ENCODE results near the gene TRAK1.

The TRAK1 gene

GRCh38 chr3:42119561-42120355 lies 28.6 kb downstream of the TRAK1 start:
- intact Hi-C loops (cut with DNase I), result loop anchor here (2.0 to 5.0 kb wide), 2 partner anchors 109 to 323 kb away; no protein-coding TSS in a partner anchor
- DNase-seq, result no peak

GRCh38 chr3:42120866-42121265 lies 29.7 kb downstream of the TRAK1 start:
- no peak for DNase-seq
- intact Hi-C loops (cut with DNase I), result no loop called here

GRCh38 chr3:42122261-42123011 lies 31.3 kb downstream of the TRAK1 start:
- DNase-seq, result peak in 4 of 10 donors; percentile 47 to 89 (median 68)
- intact Hi-C loops (cut with DNase I), result no loop called here

- DNase-seq, result no peak
- intact Hi-C loops (cut with DNase I), result no loop called here
Measured at GRCh38 chr3:42123012-42123581, 31.9 kb downstream of the TRAK1 start.

- no peak for DNase-seq
- intact Hi-C loops (cut with DNase I), result no loop called here
Measured at GRCh38 chr3:42123824-42124658, 32.9 kb downstream of the TRAK1 start.

- DNase-seq, result no peak
- intact Hi-C loops (cut with DNase I), result no loop called here
Measured at GRCh38 chr3:42127226-42127625, 36.1 kb downstream of the TRAK1 start.

GRCh38 chr3:42128526-42128925 lies 37.4 kb downstream of the TRAK1 start:
- no peak for DNase-seq
- intact Hi-C loops (cut with DNase I), result no loop called here

- DNase-seq, result no peak
- intact Hi-C loops (cut with DNase I), result no loop called here
Measured at GRCh38 chr3:42129014-42129953, 38.1 kb downstream of the TRAK1 start.

- intact Hi-C loops (cut with DNase I), result no loop called here
- DNase-seq, result no peak
Measured at GRCh38 chr3:42130007-42130328, 38.8 kb downstream of the TRAK1 start.

- intact Hi-C loops (cut with DNase I), result no loop called here
- DNase-seq, result no peak
Measured at GRCh38 chr3:42130329-42131070, 39.3 kb downstream of the TRAK1 start.

GRCh38 chr3:42133500-42134298 lies 42.5 kb downstream of the TRAK1 start:
- no peak for DNase-seq
- intact Hi-C loops (cut with DNase I), result no loop called here

- DNase-seq, result no peak
- intact Hi-C loops (cut with DNase I), result no loop called here
Measured at GRCh38 chr3:42134867-42135464, 43.8 kb downstream of the TRAK1 start.

- peak in 1 of 10 donors; percentile 30 for DNase-seq
Measured at GRCh38 chr3:42139621-42140453, 48.7 kb downstream of the TRAK1 start.

GRCh38 chr3:42140665-42141203 lies 49.6 kb downstream of the TRAK1 start:
- DNase-seq, result no peak
- intact Hi-C loops (cut with DNase I), result no loop called here

More at GRCh38 chr3:42139621-42140453, 48.7 kb downstream of the TRAK1 start:
- intact Hi-C loops (cut with DNase I), result no loop called here

GRCh38 chr3:42143440-42143839 lies 52.3 kb downstream of the TRAK1 start:
- intact Hi-C loops (cut with DNase I), result no loop called here
- DNase-seq, result no peak

- intact Hi-C loops (cut with DNase I), result no loop called here
Measured at GRCh38 chr3:42144209-42144608, 53.1 kb downstream of the TRAK1 start.

More at GRCh38 chr3:42144209-42144608, 53.1 kb downstream of the TRAK1 start:
- DNase-seq, result no peak

All from posterior cingulate gyrus (tissue), 11 donors.